Fibroblast of lung (primary cell): ENCODE results near the gene GNPAT. TPM values are rescaled to one million over a fixed set of nuclear protein-coding genes. Genes with fewer than 3 reads are reported as not detected.

Source experiments
- DNase-seq, 2 donors: peaks; one replicate each; pipeline versions ENCODE4 v3.0.0 to v3.0.0-alpha.2; 2010; ENCODE audit warnings: low read depth in 2 of 2
- H2AFZ ChIP-seq: 2 replicates; pipeline ENCODE4 v1.5.1; 2012; ENCODE audit warnings: low read length, control low read depth, inconsistent platforms
- H3K27ac ChIP-seq: 2 replicates; pipeline ENCODE4 v1.5.1; 2011; ENCODE audit warnings: low read length, control low read depth; ENCODE audit not compliant: insufficient read depth
- H3K27me3 ChIP-seq: 2 replicates; pipeline ENCODE4 v1.5.1; 2011; ENCODE audit warnings: mild to moderate bottlenecking, low read length; ENCODE audit not compliant: control insufficient read depth, insufficient read depth
- H3K36me3 ChIP-seq: 2 replicates; pipeline ENCODE4 v1.5.1; 2011; ENCODE audit warnings: low read length; ENCODE audit not compliant: control insufficient read depth, insufficient read depth
- H3K4me1 ChIP-seq: 2 replicates; pipeline ENCODE4 v1.5.1; 2011; ENCODE audit warnings: low read length; ENCODE audit not compliant: control insufficient read depth, insufficient read depth; ENCODE audit errors: extremely low read depth
- H3K4me2 ChIP-seq: 2 replicates; pipeline ENCODE4 v1.5.1; 2011; ENCODE audit warnings: low read length, control low read depth; ENCODE audit not compliant: insufficient read depth; ENCODE audit errors: extremely low read depth
- H3K4me3 ChIP-seq, 4 experiments: fragments of 200-600 bp in 1 of 4; sonication (generic) in 1 of 4; replicated peaks in 1 of 4; 2 replicates each; pipeline ENCODE4 v1.5.1; 2011 to 2016; ENCODE audit warnings: low read length in 4 of 4, low read depth in 3 of 4, mild to moderate bottlenecking in 3 of 4, control low read depth in 2 of 4, inconsistent platforms in 1 of 4, mixed read lengths in 1 of 4; ENCODE audit not compliant: insufficient read depth in 1 of 4; ENCODE audit errors: control extremely low read depth in 1 of 4
- H3K79me2 ChIP-seq: 2 replicates; pipeline ENCODE4 v1.5.1; 2012; ENCODE audit warnings: mild to moderate bottlenecking, low read length, inconsistent platforms; ENCODE audit not compliant: control insufficient read depth, insufficient read depth
- H3K9ac ChIP-seq: 2 replicates; pipeline ENCODE4 v1.5.1; 2011; ENCODE audit warnings: mild to moderate bottlenecking, low read length, control low read depth; ENCODE audit not compliant: insufficient read depth
- H3K9me3 ChIP-seq: 2 replicates; pipeline ENCODE4 v1.5.1; 2012; ENCODE audit warnings: low read depth, low read length; ENCODE audit not compliant: control insufficient read depth, insufficient read depth
- H4K20me1 ChIP-seq: 2 replicates; pipeline ENCODE4 v1.5.1; 2011; ENCODE audit warnings: low read length; ENCODE audit not compliant: control insufficient read depth, insufficient read depth; ENCODE audit errors: extremely low read depth
- EZH2 ChIP-seq: IDR thresholded peaks from 2 replicates; pipeline ENCODE4 v1.5.1; 2012; ENCODE audit warnings: low read length, control low read depth, mild to moderate bottlenecking; ENCODE audit errors: missing control alignments
- polyA plus RNA-seq, 2 donors: library from polyadenylated mRNA; depleted of rRNA in 1 of 2; stranded (reverse) in 1 of 2; unstranded in 1 of 2; fragments of >200 nt; gene quantifications; 2 replicates each; pipeline ENCODE4 v1.2.1, GENCODE V29; 2011 to 2012; ENCODE audit warnings: missing spikeins in 1 of 2
- total RNA-seq: library from RNA; depleted of rRNA; stranded (reverse); fragments of >200 nt; gene quantifications from 2 replicates; pipeline ENCODE4 v1.2.1, GENCODE V29; 2014
- TF ChIP-seq, protein P1 (sequence below), 2 donors: IDR thresholded peaks in 1 of 2; conservative IDR thresholded peaks in 1 of 2; 1 replicate in 1 of 2; 2 replicates in 1 of 2; pipeline ENCODE4 v1.5.1; 2011 to 2012; ENCODE audit warnings: low read length in 2 of 2, control low read depth in 1 of 2, inconsistent platforms in 1 of 2, low read depth in 1 of 2, mild to moderate bottlenecking in 1 of 2

The GNPAT gene
- total and polyA plus RNA-seq, 2 donors (not counting 1 experiment from before 2014, with no cell fraction given) = 42.5 to 60.4 TPM

DNA sequence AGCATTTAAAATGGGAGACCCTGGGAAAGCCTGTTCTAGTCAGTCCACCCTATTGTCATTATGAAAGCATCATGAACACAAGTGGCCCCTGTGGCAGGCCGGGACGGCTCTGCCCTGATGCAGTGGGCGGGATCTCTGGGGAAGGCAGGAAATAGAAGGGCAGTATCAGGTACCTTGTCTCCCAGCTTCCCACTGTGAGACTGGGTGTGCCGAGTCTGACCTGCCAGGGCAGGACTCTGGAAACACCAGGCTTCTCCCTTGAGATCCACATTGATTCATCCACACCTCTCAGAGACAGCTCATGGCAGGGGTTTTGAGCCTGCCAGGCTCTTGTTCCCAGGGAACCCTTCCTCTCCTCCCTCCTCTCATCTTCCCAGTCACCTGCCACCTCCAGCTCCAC lies 24.5 kb upstream of the GNPAT start:
- Histone ChIP-seq H3K27me3 (no peaks in the 10 kb centered on the region), H3K27ac (no peak overlapping the region), H3K4me3 (no peak overlapping the region), H3K4me1 (no peaks in the 10 kb centered on the region), H3K9me3 (no peaks in the 10 kb centered on the region), H3K9ac (no peak overlapping the region), H4K20me1 (no peaks in the 10 kb centered on the region), H2AFZ (no peak overlapping the region), H3K79me2 (no peaks in the 10 kb centered on the region), H3K36me3 (no peaks in the 10 kb centered on the region), H3K4me2 (no peak overlapping the region)
- no peak for DNase-seq
- TF ChIP-seq, protein P1, sequence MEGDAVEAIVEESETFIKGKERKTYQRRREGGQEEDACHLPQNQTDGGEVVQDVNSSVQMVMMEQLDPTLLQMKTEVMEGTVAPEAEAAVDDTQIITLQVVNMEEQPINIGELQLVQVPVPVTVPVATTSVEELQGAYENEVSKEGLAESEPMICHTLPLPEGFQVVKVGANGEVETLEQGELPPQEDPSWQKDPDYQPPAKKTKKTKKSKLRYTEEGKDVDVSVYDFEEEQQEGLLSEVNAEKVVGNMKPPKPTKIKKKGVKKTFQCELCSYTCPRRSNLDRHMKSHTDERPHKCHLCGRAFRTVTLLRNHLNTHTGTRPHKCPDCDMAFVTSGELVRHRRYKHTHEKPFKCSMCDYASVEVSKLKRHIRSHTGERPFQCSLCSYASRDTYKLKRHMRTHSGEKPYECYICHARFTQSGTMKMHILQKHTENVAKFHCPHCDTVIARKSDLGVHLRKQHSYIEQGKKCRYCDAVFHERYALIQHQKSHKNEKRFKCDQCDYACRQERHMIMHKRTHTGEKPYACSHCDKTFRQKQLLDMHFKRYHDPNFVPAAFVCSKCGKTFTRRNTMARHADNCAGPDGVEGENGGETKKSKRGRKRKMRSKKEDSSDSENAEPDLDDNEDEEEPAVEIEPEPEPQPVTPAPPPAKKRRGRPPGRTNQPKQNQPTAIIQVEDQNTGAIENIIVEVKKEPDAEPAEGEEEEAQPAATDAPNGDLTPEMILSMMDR (conservative IDR thresholded peaks at IDR 0.05 in 1 of 2, IDR thresholded peaks at IDR 0.05 in 1 of 2; ENCODE audit: low read depth in 1 of 2, low read length in 2 of 2) = no peak
- no peak for TF ChIP-seq EZH2

DNA sequence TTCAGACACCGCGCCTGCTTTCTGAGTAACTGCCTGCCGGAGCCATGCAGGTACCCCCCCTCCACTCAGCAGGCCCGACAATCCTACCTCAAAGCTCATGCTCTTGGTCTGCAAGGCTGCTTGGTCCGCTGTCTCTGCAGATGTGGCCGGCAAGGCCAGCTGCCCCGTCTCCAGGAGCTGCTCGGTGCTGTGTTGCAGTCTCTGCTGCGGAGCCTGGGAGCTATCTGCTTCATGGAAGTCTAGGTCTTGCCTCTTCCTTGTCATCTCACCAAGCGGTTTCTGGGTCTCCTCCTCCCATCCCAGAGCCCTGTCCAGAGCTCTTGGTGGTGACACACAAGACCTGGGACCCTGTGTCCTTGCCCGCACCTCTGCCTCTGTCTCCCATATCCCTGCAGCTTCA lies 24.0 kb upstream of the GNPAT start:
- no peak overlapping the region for H3K4me2 ChIP-seq
- H3K9ac ChIP-seq = no peak overlapping the region
- H3K79me2 ChIP-seq = no peaks in the 10 kb centered on the region
- H2AFZ ChIP-seq = no peak overlapping the region
- no peak overlapping the region for H3K27ac ChIP-seq
- no peak for DNase-seq
- no peaks in the 10 kb centered on the region for H4K20me1 ChIP-seq
- TF ChIP-seq EZH2 = no peak
- TF ChIP-seq, protein P1 (conservative IDR thresholded peaks at IDR 0.05 in 1 of 2, IDR thresholded peaks at IDR 0.05 in 1 of 2; ENCODE audit: low read depth in 1 of 2, low read length in 2 of 2) = no peak
- no peaks in the 10 kb centered on the region for H3K9me3 ChIP-seq
- no peaks in the 10 kb centered on the region for H3K4me1 ChIP-seq
- no peaks in the 10 kb centered on the region for H3K36me3 ChIP-seq
- H3K4me3 ChIP-seq = no peak overlapping the region
- H3K27me3 ChIP-seq = no peaks in the 10 kb centered on the region

DNA sequence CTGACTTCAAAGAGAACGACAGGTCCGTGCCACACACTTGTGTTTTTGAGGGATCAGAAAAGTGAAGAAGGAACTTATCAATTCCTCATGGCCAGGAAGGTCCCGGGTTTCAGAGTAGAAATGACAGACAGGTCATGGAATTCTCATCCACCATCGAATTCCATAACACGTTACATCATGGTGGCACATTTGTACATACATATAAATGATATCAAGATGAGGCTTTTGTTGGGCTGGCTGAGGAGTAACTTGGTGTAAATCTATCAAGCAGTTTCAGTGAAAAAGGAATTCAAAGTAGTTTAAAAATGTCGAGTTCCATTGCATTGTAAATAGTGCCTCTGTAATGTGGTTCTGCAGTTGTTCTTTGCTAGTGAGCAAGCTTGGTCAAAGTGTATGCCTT lies 22.9 kb upstream of the GNPAT start:
- no peak overlapping the region for H2AFZ ChIP-seq
- H4K20me1 ChIP-seq = no peaks in the 10 kb centered on the region
- no peaks in the 10 kb centered on the region for H3K9me3 ChIP-seq
- no peaks in the 10 kb centered on the region for H3K79me2 ChIP-seq
- no peak overlapping the region for H3K27ac ChIP-seq
- DNase-seq = no peak
- H3K36me3 ChIP-seq = peaks cover 2% of the 10 kb centered on the region
- H3K4me2 ChIP-seq = no peak overlapping the region
- H3K4me3 ChIP-seq = no peak overlapping the region
- H3K4me1 ChIP-seq = no peaks in the 10 kb centered on the region
- TF ChIP-seq, protein P1 (conservative IDR thresholded peaks at IDR 0.05 in 1 of 2, IDR thresholded peaks at IDR 0.05 in 1 of 2; ENCODE audit: low read depth in 1 of 2, low read length in 2 of 2) = no peak
- TF ChIP-seq EZH2 = no peak
- no peaks in the 10 kb centered on the region for H3K27me3 ChIP-seq
- no peak overlapping the region for H3K9ac ChIP-seq
